ENCODE data around the gene YEATS2. TPM values are rescaled to one million over a fixed set of nuclear protein-coding genes. Genes with fewer than 3 reads are reported as not detected.

The YEATS2 gene
- polyA plus RNA-seq, 2 donors, result 5.8 to 9.0 TPM

Other genes starting within 250 kb of the YEATS2 start
- gene KLHL6, start 142.1 kb upstream of the YEATS2 start, polyA plus RNA-seq, result under 1 TPM; 0.16 to 0.26 TPM
- gene KLHL24, start 62.2 kb upstream of the YEATS2 start, polyA plus RNA-seq, result 1 to 10 TPM; 4.3 to 5.1 TPM
- gene MAP6D1, start 127.8 kb downstream of the YEATS2 start, polyA plus RNA-seq, result 1 to 10 TPM; 1.2 to 1.4 TPM
- 10 to 100 TPM; 45.8 to 59.6 TPM for gene PARL, start 187.1 kb downstream of the YEATS2 start, polyA plus RNA-seq

Data from esophagus (tissue), 2 donors.